GM12875 (cell line): ENCODE data around the gene SLC5A5.

Source experiments
- H3K4me3 ChIP-seq: one replicate; pipeline ENCODE4 v1.5.1; 2011; ENCODE audit warnings: low read depth, low read length, control low read depth
- TF ChIP-seq, protein P1 (sequence below): IDR thresholded peaks from 2 replicates; pipeline ENCODE4 v1.5.1; 2011; ENCODE audit warnings: low read depth, mild to moderate bottlenecking, control low read depth, inconsistent platforms, low read length, moderate library complexity, borderline replicate concordance; ENCODE audit not compliant: insufficient read depth

Gene SLC5A5

DNA sequence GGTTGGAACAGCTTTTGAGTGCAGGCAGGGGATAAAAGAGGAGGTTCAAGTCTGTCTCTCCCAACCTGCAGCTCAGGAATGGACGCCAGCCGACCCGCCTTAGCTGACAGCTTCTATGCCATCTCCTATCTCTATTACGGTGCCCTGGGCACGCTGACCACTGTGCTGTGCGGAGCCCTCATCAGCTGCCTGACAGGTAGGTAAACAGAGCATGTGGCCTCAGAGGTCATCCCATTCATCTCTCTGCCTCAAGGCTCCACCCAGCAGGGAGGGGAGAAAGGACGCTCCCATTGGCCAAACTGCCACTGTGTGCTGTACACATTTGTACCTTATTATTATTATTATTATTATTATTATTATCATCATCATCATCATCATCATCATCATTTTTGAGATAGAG, 16.5 kb downstream of the SLC5A5 start:
- TF ChIP-seq, protein P1, sequence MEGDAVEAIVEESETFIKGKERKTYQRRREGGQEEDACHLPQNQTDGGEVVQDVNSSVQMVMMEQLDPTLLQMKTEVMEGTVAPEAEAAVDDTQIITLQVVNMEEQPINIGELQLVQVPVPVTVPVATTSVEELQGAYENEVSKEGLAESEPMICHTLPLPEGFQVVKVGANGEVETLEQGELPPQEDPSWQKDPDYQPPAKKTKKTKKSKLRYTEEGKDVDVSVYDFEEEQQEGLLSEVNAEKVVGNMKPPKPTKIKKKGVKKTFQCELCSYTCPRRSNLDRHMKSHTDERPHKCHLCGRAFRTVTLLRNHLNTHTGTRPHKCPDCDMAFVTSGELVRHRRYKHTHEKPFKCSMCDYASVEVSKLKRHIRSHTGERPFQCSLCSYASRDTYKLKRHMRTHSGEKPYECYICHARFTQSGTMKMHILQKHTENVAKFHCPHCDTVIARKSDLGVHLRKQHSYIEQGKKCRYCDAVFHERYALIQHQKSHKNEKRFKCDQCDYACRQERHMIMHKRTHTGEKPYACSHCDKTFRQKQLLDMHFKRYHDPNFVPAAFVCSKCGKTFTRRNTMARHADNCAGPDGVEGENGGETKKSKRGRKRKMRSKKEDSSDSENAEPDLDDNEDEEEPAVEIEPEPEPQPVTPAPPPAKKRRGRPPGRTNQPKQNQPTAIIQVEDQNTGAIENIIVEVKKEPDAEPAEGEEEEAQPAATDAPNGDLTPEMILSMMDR, result no peak
- no peak overlapping the region for H3K4me3 ChIP-seq

DNA sequence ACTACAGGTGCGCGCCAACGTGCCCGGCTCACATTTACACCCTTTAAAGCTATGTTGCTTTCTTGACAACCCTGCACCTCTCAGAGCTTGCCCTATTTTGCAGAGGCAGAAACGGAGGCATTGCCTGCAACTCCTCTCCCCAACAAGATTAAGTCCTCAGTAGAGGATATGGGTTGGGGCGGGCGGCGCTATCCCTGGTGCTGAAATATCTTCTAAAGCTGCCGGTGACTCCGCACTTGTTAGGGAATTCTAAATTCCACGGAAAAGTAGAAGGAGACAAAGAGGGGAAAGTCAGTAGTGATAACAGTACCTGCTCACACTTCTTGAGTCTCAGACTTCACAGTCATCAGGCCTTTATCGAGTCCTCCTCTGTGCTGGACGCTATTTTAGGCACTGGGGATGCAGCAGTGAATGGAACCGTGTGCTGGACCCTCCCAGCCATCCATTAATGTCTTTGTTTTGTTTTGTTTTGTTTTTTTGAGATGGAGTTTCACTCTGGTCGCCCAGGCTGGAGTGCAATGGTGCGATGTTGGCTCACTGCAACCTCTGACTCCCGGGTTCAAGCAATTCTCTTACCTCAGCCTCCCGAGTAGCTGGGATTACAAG, 18.0 kb downstream of the SLC5A5 start:
- H3K4me3 ChIP-seq, result no peak overlapping the region
- TF ChIP-seq, protein P1, result no peak

DNA sequence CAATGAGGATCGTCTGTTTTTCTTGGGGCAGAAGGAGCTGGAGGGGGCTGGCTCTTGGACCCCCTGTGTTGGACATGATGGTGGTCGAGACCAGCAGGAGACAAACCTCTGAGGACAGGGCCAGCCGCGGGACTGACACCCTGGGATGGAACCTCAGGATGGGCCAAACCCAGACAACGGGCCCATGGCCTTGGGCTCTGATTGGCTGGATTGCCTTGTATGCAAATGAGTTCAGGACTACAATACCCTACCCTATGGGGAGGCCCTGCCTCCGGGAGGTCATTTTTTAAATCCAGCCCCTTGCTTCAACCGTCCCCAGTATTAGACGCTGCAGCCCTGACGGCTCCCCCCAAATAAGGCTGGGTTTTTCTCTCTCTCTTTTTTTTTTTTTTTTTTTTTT, 22.0 kb downstream of the SLC5A5 start:
- TF ChIP-seq, protein P1, result no peak
- no peak overlapping the region for H3K4me3 ChIP-seq

DNA sequence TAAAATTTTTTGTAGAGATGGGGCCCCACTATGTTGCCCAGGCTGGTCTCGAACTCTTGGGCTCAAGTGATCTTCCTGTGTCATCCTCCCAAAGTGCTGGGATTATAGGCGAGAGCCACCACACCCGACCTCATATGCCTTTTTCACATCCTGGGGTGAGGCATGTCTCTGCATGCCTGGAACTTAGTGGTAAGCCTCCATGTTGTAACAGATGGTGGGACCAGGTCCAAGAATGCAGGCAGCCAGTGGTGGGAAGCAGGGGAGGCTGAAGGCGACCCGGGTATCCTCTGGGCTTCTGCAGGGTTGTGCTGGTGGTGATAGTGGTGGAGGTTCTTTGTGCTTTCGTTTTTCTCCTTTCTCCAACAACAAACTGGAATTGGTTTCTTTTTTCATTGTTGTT, 31.0 kb downstream of the SLC5A5 start:
- TF ChIP-seq, protein P1, result no peak
- H3K4me3 ChIP-seq, result no peak overlapping the region

DNA sequence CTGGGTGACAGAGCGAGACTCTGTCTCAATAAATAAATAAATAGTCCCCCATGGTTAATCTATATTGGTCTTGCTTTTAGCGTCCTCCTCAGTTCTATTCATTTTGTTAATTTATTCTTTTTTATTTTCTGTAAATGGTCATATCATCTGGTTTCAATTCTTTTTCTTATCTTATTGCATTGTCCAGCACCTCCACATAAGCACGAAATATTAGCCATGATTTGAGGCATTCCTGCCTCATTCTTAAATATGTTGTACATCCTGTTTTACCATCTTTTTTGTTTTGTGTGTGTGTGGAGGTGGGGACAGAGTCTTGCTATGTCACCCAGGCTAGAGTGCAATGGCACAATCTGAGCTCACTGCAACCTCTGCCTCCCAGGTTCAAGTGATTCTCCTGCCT, 36.5 kb downstream of the SLC5A5 start:
- no peak overlapping the region for H3K4me3 ChIP-seq
- TF ChIP-seq, protein P1, result no peak

DNA sequence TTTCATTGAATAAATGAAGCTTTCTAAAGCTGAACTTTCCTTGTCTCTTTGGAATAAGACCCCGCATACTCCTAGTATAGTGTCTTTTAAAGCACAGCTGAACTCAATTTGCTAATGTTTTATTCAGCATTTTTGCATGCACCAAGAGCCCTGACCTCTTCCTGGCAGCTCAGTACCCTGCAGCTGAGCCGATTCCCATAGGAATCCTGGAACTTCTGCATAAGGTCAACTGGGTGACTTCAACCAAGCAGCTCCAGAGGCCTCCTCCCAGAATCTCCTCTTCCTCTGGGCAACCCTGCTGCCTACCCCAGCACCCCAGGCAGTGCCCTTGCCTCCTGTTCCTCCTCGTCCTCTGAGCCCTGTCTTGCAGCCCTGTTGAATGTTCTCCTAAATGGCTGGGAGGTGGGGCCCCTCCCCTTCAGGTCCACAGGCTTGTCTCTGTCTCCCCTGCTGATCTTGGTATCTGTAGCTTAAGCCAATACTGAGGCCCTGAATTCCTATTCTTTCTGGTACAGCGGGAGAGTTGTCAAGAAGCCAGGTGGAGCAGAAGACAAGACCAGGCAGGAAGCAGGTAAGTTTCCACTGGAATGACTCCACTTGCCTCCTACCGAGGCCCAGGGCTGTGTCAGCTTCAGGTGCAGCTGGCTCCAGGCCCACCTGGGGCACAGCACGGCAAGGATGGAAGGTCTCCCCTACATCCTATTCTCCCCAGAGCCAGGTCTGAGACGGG, 37.4 kb downstream of the SLC5A5 start:
- TF ChIP-seq, protein P1, result no peak

DNA sequence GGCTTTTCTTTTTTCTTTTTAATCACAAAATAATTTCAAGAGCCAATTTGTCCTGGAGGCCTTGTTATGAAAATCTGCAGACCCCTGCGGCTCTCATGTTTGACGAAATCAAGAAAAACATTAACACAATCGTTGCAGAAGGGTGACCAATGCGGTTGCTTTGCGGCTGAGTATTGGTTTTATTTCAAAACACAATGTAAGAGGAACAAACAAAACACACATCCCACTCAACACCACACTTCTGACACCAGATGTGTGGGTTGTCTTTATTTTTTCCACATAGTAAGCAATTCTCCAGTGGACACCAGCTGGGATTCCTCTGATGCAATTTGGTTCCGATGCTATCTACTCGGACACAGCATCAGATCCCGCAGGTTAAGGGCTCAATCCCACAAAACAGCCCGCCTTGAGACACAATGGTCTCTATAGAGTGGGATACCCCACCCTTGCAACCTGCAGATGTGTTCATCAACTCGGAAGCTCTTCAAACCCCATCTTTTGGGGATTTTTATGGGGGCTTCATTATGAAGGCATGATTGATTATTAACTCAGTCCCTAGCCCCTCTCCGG, 39.1 kb downstream of the SLC5A5 start:
- no peak overlapping the region for H3K4me3 ChIP-seq
- TF ChIP-seq, protein P1, result no peak

More for the DNA sequence above, 37.4 kb downstream of the SLC5A5 start:
- H3K4me3 ChIP-seq, result no peak overlapping the region
